HEK293 (cell line): ENCODE results near the gene B9D1.

Experiments used
- CTCF ChIA-PET: fragments of 350-600 bp; formaldehyde crosslinking; extraction: SDS; loops from one replicate; lab custom pipeline; 2021; ENCODE audit warnings: antibody characterized with exemption; lab: Yijun Ruan, JAX
- POLR2A ChIA-PET: fragments of 300-600 bp; formaldehyde crosslinking; extraction: SDS; loops from one replicate; lab custom pipeline; 2020; ENCODE audit warnings: antibody characterized with exemption, inconsistent platforms; lab: Yijun Ruan, JAX
- H3K27ac ChIP-seq: fragments of 200-500 bp; sonication (Bioruptor generic); 2 replicates; pipeline ENCODE4 v1.5.1; 2014; ENCODE audit warnings: low read depth, low read length, control low read depth, inconsistent platforms; ENCODE audit errors: extremely low read depth
- H3K36me3 ChIP-seq, 2 experiments: fragments of 200-500 bp in 1 of 2; sonication (Bioruptor generic) in 1 of 2; 1 replicate in 1 of 2; 2 replicates in 1 of 2; pipeline ENCODE4 v1.5.1; 2014 to 2017; ENCODE audit warnings: inconsistent platforms in 2 of 2, low read length in 2 of 2; ENCODE audit not compliant: control insufficient read depth in 2 of 2, insufficient read depth in 1 of 2
- H3K4me1 ChIP-seq: fragments of 200-500 bp; sonication (Bioruptor generic); 2 replicates; pipeline ENCODE4 v1.5.1; 2014; ENCODE audit warnings: mild to moderate bottlenecking, low read length, inconsistent platforms; ENCODE audit not compliant: control insufficient read depth, insufficient read depth
- H3K4me3 ChIP-seq: 2 replicates; pipeline ENCODE4 v1.5.1; 2011; ENCODE audit warnings: low read depth, mild to moderate bottlenecking, control low read depth, low read length, moderate library complexity
- H3K9me3 ChIP-seq: fragments of 200-500 bp; sonication (Bioruptor generic); 2 replicates; pipeline ENCODE4 v1.5.1; 2014; ENCODE audit warnings: low read depth, low read length, inconsistent platforms; ENCODE audit not compliant: control insufficient read depth, insufficient read depth
- PRDM6 ChIP-seq: fragments of 450-650 bp; formaldehyde crosslinking; IDR thresholded peaks from 2 replicates; pipeline ENCODE4 v1.5.1; 2017; ENCODE audit warnings: missing biosample characterization, missing genetic modification characterization
- WT1 ChIP-seq: fragments of 450-650 bp; formaldehyde crosslinking; IDR thresholded peaks from 2 replicates; pipeline ENCODE4 v1.5.1; 2016; ENCODE audit warnings: missing biosample characterization, missing genetic modification characterization
- ZBTB10 ChIP-seq: fragments of 450-650 bp; formaldehyde crosslinking; IDR thresholded peaks from 2 replicates; pipeline ENCODE4 v1.5.1; 2016; ENCODE audit warnings: missing biosample characterization, missing genetic modification characterization
- ZBTB11 ChIP-seq: fragments of 450-650 bp; formaldehyde crosslinking; conservative IDR thresholded peaks from 2 replicates; pipeline ENCODE4 v1.5.1; 2016; ENCODE audit warnings: low read depth, missing biosample characterization, missing genetic modification characterization
- ZBTB20 ChIP-seq: fragments of 450-650 bp; formaldehyde crosslinking; IDR thresholded peaks from 2 replicates; pipeline ENCODE4 v1.5.1; 2016; ENCODE audit warnings: missing biosample characterization, missing genetic modification characterization
- ZBTB8A ChIP-seq: fragments of 450-650 bp; formaldehyde crosslinking; IDR thresholded peaks from 2 replicates; pipeline ENCODE4 v1.5.1; 2016; ENCODE audit warnings: missing biosample characterization, missing genetic modification characterization
- ZFP37 ChIP-seq: fragments of 450-650 bp; formaldehyde crosslinking; IDR thresholded peaks from 2 replicates; pipeline ENCODE4 v1.5.1; 2016; ENCODE audit warnings: missing biosample characterization, missing genetic modification characterization
- ZNF174 ChIP-seq: fragments of 450-650 bp; formaldehyde crosslinking; IDR thresholded peaks from 2 replicates; pipeline ENCODE4 v1.5.0; 2017; ENCODE audit warnings: missing biosample characterization, mild to moderate bottlenecking, missing genetic modification characterization
- ZNF223 ChIP-seq: fragments of 450-650 bp; formaldehyde crosslinking; IDR thresholded peaks from 2 replicates; pipeline ENCODE4 v1.5.1; 2016; ENCODE audit warnings: missing biosample characterization, missing genetic modification characterization
- ZNF24 ChIP-seq: fragments of 450-650 bp; formaldehyde crosslinking; IDR thresholded peaks from 2 replicates; pipeline ENCODE4 v1.5.1; 2016; ENCODE audit warnings: missing biosample characterization, missing genetic modification characterization
- ZNF292 ChIP-seq: fragments of 450-650 bp; formaldehyde crosslinking; IDR thresholded peaks from 2 replicates; pipeline ENCODE4 v1.5.1; 2016; ENCODE audit warnings: low read depth, missing biosample characterization, missing genetic modification characterization, borderline replicate concordance
- ZNF302 ChIP-seq: fragments of 450-650 bp; formaldehyde crosslinking; IDR thresholded peaks from 2 replicates; pipeline ENCODE4 v1.5.1; 2016; ENCODE audit warnings: missing biosample characterization, missing genetic modification characterization, low read depth
- ZNF341 ChIP-seq: fragments of 450-650 bp; formaldehyde crosslinking; IDR thresholded peaks from 2 replicates; pipeline ENCODE4; 2016; ENCODE audit warnings: low read depth, missing biosample characterization, missing genetic modification characterization
- ZNF366 ChIP-seq: fragments of 450-650 bp; formaldehyde crosslinking; conservative IDR thresholded peaks from 2 replicates; pipeline ENCODE4 v1.5.1; 2016; ENCODE audit warnings: missing biosample characterization, missing genetic modification characterization
- ZNF391 ChIP-seq: fragments of 450-650 bp; formaldehyde crosslinking; IDR thresholded peaks from 2 replicates; pipeline ENCODE4 v1.5.1; 2016; ENCODE audit warnings: low read depth, missing biosample characterization, missing genetic modification characterization, borderline replicate concordance
- ZNF521 ChIP-seq: fragments of 450-650 bp; formaldehyde crosslinking; IDR thresholded peaks from 2 replicates; pipeline ENCODE4 v1.5.1; 2017; ENCODE audit warnings: missing biosample characterization, mild to moderate bottlenecking, missing genetic modification characterization
- ZNF580 ChIP-seq: fragments of 450-650 bp; formaldehyde crosslinking; IDR thresholded peaks from 2 replicates; pipeline ENCODE4 v1.5.1; 2016; ENCODE audit warnings: missing biosample characterization, missing genetic modification characterization
- ZNF596 ChIP-seq: fragments of 450-650 bp; IDR thresholded peaks from 2 replicates; pipeline ENCODE4 v1.5.0; 2018; ENCODE audit warnings: missing biosample characterization, mild to moderate bottlenecking, missing genetic modification characterization, moderate library complexity
- ZNF654 ChIP-seq: fragments of 450-650 bp; formaldehyde crosslinking; IDR thresholded peaks from 2 replicates; pipeline ENCODE4 v1.5.1; 2016; ENCODE audit warnings: low read depth, missing biosample characterization, missing genetic modification characterization
- ZNF791 ChIP-seq: fragments of 450-650 bp; formaldehyde crosslinking; IDR thresholded peaks from 2 replicates; pipeline ENCODE4 v1.5.1; 2016; ENCODE audit warnings: missing biosample characterization, missing genetic modification characterization
- TF ChIP-seq, protein P1 (sequence below): fragments of 450-650 bp; formaldehyde crosslinking; IDR thresholded peaks from 2 replicates; pipeline ENCODE4 v1.5.1; 2016; ENCODE audit warnings: missing biosample characterization, missing genetic modification characterization
- TF ChIP-seq, protein P2 (sequence below): fragments of 450-650 bp; formaldehyde crosslinking; IDR thresholded peaks from 2 replicates; pipeline ENCODE4 v1.5.1; 2017; ENCODE audit warnings: missing biosample characterization, mild to moderate bottlenecking, missing genetic modification characterization, moderate library complexity

B9D1 gene

DNA sequence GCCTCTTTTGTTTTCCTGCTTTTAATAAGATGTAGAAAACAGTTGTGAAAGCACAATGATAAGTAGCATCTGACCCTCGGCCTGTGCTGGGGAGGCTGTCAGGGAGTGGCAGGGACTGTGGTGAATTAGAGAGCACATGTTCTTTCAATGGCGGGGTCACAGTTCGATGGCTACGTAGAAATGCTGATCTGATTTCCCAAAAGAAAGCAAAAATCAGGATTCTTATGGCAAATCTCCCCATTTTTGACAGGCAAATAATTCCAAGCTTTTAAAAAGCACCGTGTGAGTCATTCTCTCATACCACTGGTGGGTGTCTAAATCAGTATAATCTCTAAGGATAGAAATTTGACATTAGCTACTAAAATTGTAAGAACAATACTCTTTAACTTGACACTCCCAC lies 11.6 kb upstream of the B9D1 start (continued):
- no peak for TF ChIP-seq ZBTB8A
- TF ChIP-seq WT1 (tag by site-specific recombination): no peak
- TF ChIP-seq ZBTB10 (tag by site-specific recombination): no peak
- TF ChIP-seq ZNF341 (tag by site-specific recombination): no peak
- TF ChIP-seq ZNF391 (tag by site-specific recombination): no peak
- TF ChIP-seq ZFP37 (tag by site-specific recombination): no peak
- TF ChIP-seq ZNF580 (tag by site-specific recombination): no peak
- TF ChIP-seq ZNF366 (tag by site-specific recombination): no peak

GRCh38 chr17:19372866-19373504 lies 10.5 kb upstream of the B9D1 start:
- no peak overlapping the region for H3K4me3 ChIP-seq
- H3K27ac ChIP-seq: no peak overlapping the region
- H3K9me3 ChIP-seq: no peaks in the 10 kb centered on the region
- CTCF ChIA-PET: interaction anchor here (1.1 to 2.7 kb wide), 4 partner anchors 10 to 77 kb away, joined by 3 to 20 read pairs (median 5); partner anchors contain the start of gene B9D1
- H3K4me1 ChIP-seq: peaks cover 2% of the 10 kb centered on the region; the same call in 1 of the 2 replicates
- POLR2A ChIA-PET: no interaction called here
- no peaks in the 10 kb centered on the region; a peak in 1 of 3 replicates for H3K36me3 ChIP-seq
- TF ChIP-seq ZNF223 (tag by site-specific recombination) (no peak), ZNF596 (tag by site-specific recombination) (no peak), ZNF521 (tag by site-specific recombination) (no peak), ZNF791 (no peak), ZNF24 (tag by site-specific recombination) (no peak), ZNF174 (tag by site-specific recombination) (no peak), ZBTB20 (tag by site-specific recombination) (no peak), PRDM6 (tag by site-specific recombination) (no peak), ZNF302 (tag by site-specific recombination) (no peak), ZBTB11 (no peak), ZNF292 (tag by site-specific recombination) (no peak), ZNF654 (tag by site-specific recombination) (no peak)
- TF ChIP-seq, protein P1, sequence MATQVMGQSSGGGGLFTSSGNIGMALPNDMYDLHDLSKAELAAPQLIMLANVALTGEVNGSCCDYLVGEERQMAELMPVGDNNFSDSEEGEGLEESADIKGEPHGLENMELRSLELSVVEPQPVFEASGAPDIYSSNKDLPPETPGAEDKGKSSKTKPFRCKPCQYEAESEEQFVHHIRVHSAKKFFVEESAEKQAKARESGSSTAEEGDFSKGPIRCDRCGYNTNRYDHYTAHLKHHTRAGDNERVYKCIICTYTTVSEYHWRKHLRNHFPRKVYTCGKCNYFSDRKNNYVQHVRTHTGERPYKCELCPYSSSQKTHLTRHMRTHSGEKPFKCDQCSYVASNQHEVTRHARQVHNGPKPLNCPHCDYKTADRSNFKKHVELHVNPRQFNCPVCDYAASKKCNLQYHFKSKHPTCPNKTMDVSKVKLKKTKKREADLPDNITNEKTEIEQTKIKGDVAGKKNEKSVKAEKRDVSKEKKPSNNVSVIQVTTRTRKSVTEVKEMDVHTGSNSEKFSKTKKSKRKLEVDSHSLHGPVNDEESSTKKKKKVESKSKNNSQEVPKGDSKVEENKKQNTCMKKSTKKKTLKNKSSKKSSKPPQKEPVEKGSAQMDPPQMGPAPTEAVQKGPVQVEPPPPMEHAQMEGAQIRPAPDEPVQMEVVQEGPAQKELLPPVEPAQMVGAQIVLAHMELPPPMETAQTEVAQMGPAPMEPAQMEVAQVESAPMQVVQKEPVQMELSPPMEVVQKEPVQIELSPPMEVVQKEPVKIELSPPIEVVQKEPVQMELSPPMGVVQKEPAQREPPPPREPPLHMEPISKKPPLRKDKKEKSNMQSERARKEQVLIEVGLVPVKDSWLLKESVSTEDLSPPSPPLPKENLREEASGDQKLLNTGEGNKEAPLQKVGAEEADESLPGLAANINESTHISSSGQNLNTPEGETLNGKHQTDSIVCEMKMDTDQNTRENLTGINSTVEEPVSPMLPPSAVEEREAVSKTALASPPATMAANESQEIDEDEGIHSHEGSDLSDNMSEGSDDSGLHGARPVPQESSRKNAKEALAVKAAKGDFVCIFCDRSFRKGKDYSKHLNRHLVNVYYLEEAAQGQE (tag by site-specific recombination): no peak
- TF ChIP-seq, protein P2, sequence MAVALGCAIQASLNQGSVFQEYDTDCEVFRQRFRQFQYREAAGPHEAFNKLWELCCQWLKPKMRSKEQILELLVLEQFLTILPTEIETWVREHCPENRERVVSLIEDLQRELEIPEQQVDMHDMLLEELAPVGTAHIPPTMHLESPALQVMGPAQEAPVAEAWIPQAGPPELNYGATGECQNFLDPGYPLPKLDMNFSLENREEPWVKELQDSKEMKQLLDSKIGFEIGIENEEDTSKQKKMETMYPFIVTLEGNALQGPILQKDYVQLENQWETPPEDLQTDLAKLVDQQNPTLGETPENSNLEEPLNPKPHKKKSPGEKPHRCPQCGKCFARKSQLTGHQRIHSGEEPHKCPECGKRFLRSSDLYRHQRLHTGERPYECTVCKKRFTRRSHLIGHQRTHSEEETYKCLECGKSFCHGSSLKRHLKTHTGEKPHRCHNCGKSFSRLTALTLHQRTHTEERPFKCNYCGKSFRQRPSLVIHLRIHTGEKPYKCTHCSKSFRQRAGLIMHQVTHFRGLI: no peak
